ENCODE results near the gene ADAT3. TPM values are rescaled to one million over a fixed set of nuclear protein-coding genes. Genes with fewer than 3 reads are reported as not detected.

The ADAT3 gene
- total RNA-seq, 1 donor from 2014 or later: 5.7 TPM

DNA sequence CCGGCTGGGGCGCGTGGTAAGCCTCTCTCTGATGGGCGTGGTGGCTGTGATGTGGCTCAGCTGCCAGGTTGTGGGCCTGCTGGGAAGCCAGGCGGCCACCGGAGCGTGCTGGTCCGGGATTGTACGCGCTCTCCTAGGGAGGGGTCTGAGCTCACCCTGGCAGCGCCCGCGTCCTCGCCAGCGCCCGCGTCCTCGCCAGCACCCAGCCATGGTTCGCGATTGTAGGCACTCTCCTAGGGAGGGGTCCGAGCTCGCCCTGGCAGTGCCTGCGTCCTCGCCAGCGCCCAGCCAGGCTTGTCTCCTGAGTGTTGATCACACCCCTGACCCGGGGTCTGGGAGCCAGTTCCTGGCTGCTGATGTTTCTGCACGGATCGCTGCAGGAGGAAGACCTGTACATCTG lies 13.8 kb downstream of the ADAT3 start:
- no peaks in the 10 kb centered on the region for H3K4me1 Mint-ChIP-seq (ENCODE audit: low read depth, unreplicated experiment)
- Histone ChIP-seq H3K27me3 (ENCODE audit: insufficient read depth, low read length) (no peaks in the 10 kb centered on the region), H4K20me1 (ENCODE audit: insufficient read depth, low read length) (peaks cover 19% of the 10 kb centered on the region), H3K4me1 (ENCODE audit: insufficient read depth, low read length) (no peaks in the 10 kb centered on the region), H3K79me2 (ENCODE audit: insufficient read depth, low read length) (peaks cover 6% of the 10 kb centered on the region), H3K4me3 (ENCODE audit: insufficient read depth, low read depth, low read length) (no peak overlapping the region), H3K27ac (ENCODE audit: low read depth, low read length) (no peak overlapping the region), H3K9me3 (ENCODE audit: insufficient read depth, low read depth, low read length) (no peaks in the 10 kb centered on the region), H2AFZ (ENCODE audit: low read depth, low read length) (no peak overlapping the region), H3K9ac (ENCODE audit: low read length) (no peak overlapping the region), H3K4me2 (ENCODE audit: low read length) (no peak overlapping the region), H3K36me3 (ENCODE audit: insufficient read depth, low read length) (peaks cover 3% of the 10 kb centered on the region)
- TF ChIP-seq, protein P1, sequence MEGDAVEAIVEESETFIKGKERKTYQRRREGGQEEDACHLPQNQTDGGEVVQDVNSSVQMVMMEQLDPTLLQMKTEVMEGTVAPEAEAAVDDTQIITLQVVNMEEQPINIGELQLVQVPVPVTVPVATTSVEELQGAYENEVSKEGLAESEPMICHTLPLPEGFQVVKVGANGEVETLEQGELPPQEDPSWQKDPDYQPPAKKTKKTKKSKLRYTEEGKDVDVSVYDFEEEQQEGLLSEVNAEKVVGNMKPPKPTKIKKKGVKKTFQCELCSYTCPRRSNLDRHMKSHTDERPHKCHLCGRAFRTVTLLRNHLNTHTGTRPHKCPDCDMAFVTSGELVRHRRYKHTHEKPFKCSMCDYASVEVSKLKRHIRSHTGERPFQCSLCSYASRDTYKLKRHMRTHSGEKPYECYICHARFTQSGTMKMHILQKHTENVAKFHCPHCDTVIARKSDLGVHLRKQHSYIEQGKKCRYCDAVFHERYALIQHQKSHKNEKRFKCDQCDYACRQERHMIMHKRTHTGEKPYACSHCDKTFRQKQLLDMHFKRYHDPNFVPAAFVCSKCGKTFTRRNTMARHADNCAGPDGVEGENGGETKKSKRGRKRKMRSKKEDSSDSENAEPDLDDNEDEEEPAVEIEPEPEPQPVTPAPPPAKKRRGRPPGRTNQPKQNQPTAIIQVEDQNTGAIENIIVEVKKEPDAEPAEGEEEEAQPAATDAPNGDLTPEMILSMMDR (IDR thresholded peaks at IDR 0.05; ENCODE audit: insufficient read depth, low read depth, low read length): no peak
- no peak for TF ChIP-seq EZH2 (IDR thresholded peaks at IDR 0.05; ENCODE audit: insufficient read depth, low read length)
- no peak overlapping the region for H3K27ac Mint-ChIP-seq (ENCODE audit: unreplicated experiment)
- peaks cover 2% of the 10 kb centered on the region for H3K36me3 Mint-ChIP-seq (ENCODE audit: low read depth, unreplicated experiment)
- FAIRE-seq (no peak), DNase-seq (ENCODE audit: low read depth) (no peak)
- no peaks in the 10 kb centered on the region for H3K9me3 Mint-ChIP-seq (ENCODE audit: unreplicated experiment)
- no peaks in the 10 kb centered on the region for H3K27me3 Mint-ChIP-seq (ENCODE audit: low read depth, unreplicated experiment)
- H3K4me3 Mint-ChIP-seq (ENCODE audit: unreplicated experiment): no peak overlapping the region

DNA sequence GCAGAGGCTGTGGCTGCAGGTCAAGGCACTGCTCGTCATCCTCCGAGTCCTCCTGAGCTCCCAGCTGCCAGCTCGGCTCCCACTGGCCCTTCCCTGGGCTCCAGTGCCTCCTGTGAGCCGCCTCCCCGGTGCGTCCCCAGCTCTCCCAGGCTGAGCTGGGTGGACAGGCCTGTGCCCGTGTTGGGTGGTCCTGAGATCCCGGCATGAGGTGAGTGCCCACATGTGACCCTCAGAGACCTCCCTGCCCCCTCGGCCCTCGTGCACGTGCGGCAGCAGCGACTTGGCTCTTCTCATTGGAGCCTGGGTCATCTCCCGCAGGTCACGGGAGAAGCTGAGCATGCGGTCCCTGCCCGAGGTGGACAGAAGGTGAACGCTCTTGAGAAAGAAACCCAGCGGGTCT lies 15.4 kb downstream of the ADAT3 start:
- Histone ChIP-seq H3K79me2 (ENCODE audit: insufficient read depth, low read length) (no peaks in the 10 kb centered on the region), H4K20me1 (ENCODE audit: insufficient read depth, low read length) (peaks cover 4% of the 10 kb centered on the region), H3K27me3 (ENCODE audit: insufficient read depth, low read length) (no peaks in the 10 kb centered on the region), H2AFZ (ENCODE audit: low read depth, low read length) (no peak overlapping the region), H3K4me3 (ENCODE audit: insufficient read depth, low read depth, low read length) (no peak overlapping the region), H3K9ac (ENCODE audit: low read length) (no peak overlapping the region), H3K36me3 (ENCODE audit: insufficient read depth, low read length) (peaks cover 3% of the 10 kb centered on the region), H3K4me1 (ENCODE audit: insufficient read depth, low read length) (no peaks in the 10 kb centered on the region), H3K27ac (ENCODE audit: low read depth, low read length) (no peak overlapping the region), H3K4me2 (ENCODE audit: low read length) (no peak overlapping the region), H3K9me3 (ENCODE audit: insufficient read depth, low read depth, low read length) (no peaks in the 10 kb centered on the region)
- Mint-ChIP-seq H3K4me3 (ENCODE audit: unreplicated experiment) (no peak overlapping the region), H3K27ac (ENCODE audit: unreplicated experiment) (no peak overlapping the region), H3K4me1 (ENCODE audit: low read depth, unreplicated experiment) (no peaks in the 10 kb centered on the region), H3K9me3 (ENCODE audit: unreplicated experiment) (no peaks in the 10 kb centered on the region), H3K36me3 (ENCODE audit: low read depth, unreplicated experiment) (peaks cover 2% of the 10 kb centered on the region), H3K27me3 (ENCODE audit: low read depth, unreplicated experiment) (no peaks in the 10 kb centered on the region)
- FAIRE-seq: no peak
- no peak for DNase-seq (ENCODE audit: low read depth)
- TF ChIP-seq, protein P1 (IDR thresholded peaks at IDR 0.05; ENCODE audit: insufficient read depth, low read depth, low read length): no peak
- no peak for TF ChIP-seq EZH2 (IDR thresholded peaks at IDR 0.05; ENCODE audit: insufficient read depth, low read length)

DNA sequence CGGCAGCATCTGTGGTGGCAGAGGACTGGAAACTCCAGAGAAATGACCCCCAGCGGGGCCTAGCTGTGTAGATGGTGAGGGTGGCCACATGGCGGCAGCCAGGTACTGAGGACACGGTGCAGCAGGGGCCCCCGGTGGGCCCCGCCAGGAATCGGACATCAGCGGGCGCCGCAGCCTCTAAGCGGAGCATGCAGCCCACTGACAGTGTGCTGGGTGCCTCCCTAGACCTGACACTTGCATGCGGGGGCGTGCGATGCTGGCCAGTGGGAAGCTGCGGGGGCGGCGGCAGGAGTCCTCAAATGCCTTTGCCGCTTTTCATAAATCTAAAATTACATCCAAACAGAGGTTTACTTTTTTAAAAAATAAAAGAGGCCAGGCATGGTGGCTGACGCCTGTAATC lies 16.1 kb downstream of the ADAT3 start:
- H3K27ac Mint-ChIP-seq (ENCODE audit: unreplicated experiment): no peak overlapping the region
- peaks cover 4% of the 10 kb centered on the region for H4K20me1 ChIP-seq (ENCODE audit: insufficient read depth, low read length)
- no peak overlapping the region for H3K4me3 ChIP-seq (ENCODE audit: insufficient read depth, low read depth, low read length)
- TF ChIP-seq, protein P1 (IDR thresholded peaks at IDR 0.05; ENCODE audit: insufficient read depth, low read depth, low read length): no peak
- no peak for TF ChIP-seq EZH2 (IDR thresholded peaks at IDR 0.05; ENCODE audit: insufficient read depth, low read length)
- no peaks in the 10 kb centered on the region for H3K4me1 Mint-ChIP-seq (ENCODE audit: low read depth, unreplicated experiment)
- H3K4me2 ChIP-seq (ENCODE audit: low read length): no peak overlapping the region
- no peak overlapping the region for H2AFZ ChIP-seq (ENCODE audit: low read depth, low read length)
- FAIRE-seq (no peak), DNase-seq (ENCODE audit: low read depth) (no peak)
- no peaks in the 10 kb centered on the region for H3K27me3 Mint-ChIP-seq (ENCODE audit: low read depth, unreplicated experiment)
- H3K27ac ChIP-seq (ENCODE audit: low read depth, low read length): no peak overlapping the region
- H3K9ac ChIP-seq (ENCODE audit: low read length): no peak overlapping the region
- H3K9me3 ChIP-seq (ENCODE audit: insufficient read depth, low read depth, low read length): no peaks in the 10 kb centered on the region
- H3K36me3 Mint-ChIP-seq (ENCODE audit: low read depth, unreplicated experiment): peaks cover 2% of the 10 kb centered on the region
- H3K9me3 Mint-ChIP-seq (ENCODE audit: unreplicated experiment): no peaks in the 10 kb centered on the region
- H3K4me1 ChIP-seq (ENCODE audit: insufficient read depth, low read length): no peaks in the 10 kb centered on the region
- no peaks in the 10 kb centered on the region for H3K79me2 ChIP-seq (ENCODE audit: insufficient read depth, low read length)
- H3K36me3 ChIP-seq (ENCODE audit: insufficient read depth, low read length): peaks cover 3% of the 10 kb centered on the region
- H3K27me3 ChIP-seq (ENCODE audit: insufficient read depth, low read length): no peaks in the 10 kb centered on the region
- no peak overlapping the region for H3K4me3 Mint-ChIP-seq (ENCODE audit: unreplicated experiment)
